Endodermal cell (in vitro differentiated cells): Measurements from ENCODE around the gene PAIP2B. TPM values are rescaled to one million over a fixed set of nuclear protein-coding genes. Genes with fewer than 3 reads are reported as not detected.
"Not testable (repeated sequence)": the region's sequence is repeated elsewhere in the genome, so short reads cannot be mapped to it uniquely, and the experiment has no call there.

Experiments
- DNase-seq: peaks from one replicate; pipeline ENCODE4 v3.0.0-alpha.2; 2017
- H3K27ac ChIP-seq: 2 replicates; pipeline ENCODE4 v1.5.1; 2013; ENCODE audit warnings: mild to moderate bottlenecking, low read depth, low read length, moderate library complexity
- H3K27me3 ChIP-seq: 2 replicates; pipeline ENCODE4 v1.6.1; 2013; ENCODE audit warnings: mild to moderate bottlenecking, low read length, moderate library complexity; ENCODE audit not compliant: insufficient read depth, control insufficient read depth, poor library complexity, severe bottlenecking
- H3K36me3 ChIP-seq: 2 replicates; pipeline ENCODE4 v1.7.0; 2013; ENCODE audit warnings: mild to moderate bottlenecking, low read length, moderate library complexity; ENCODE audit not compliant: control insufficient read depth, insufficient read depth
- H3K4me1 ChIP-seq: one replicate; pipeline ENCODE4 v1.7.0; 2013; ENCODE audit warnings: low read length; ENCODE audit not compliant: control insufficient read depth, insufficient read depth
- H3K4me3 ChIP-seq: 2 replicates; pipeline ENCODE4 v1.5.1; 2013; ENCODE audit warnings: mild to moderate bottlenecking, low read length, moderate library complexity
- H3K9ac ChIP-seq: 2 replicates; pipeline ENCODE4 v1.6.1; 2013; ENCODE audit warnings: mild to moderate bottlenecking, low read length, moderate library complexity; ENCODE audit not compliant: poor library complexity, severe bottlenecking; ENCODE audit errors: extremely low read depth
- H3K9me3 ChIP-seq: 2 replicates; pipeline ENCODE4 v1.6.1; 2013; ENCODE audit warnings: mild to moderate bottlenecking, low read length, moderate library complexity; ENCODE audit not compliant: control insufficient read depth
- H3K27ac Mint-ChIP-seq: 2 replicates; pipeline ENCODE4 v1.8.0; 2020; ENCODE audit warnings: mixed read lengths
- H3K27me3 Mint-ChIP-seq: 2 replicates; pipeline ENCODE4 v1.8.0; 2021; ENCODE audit warnings: mild to moderate bottlenecking, mixed read lengths; ENCODE audit not compliant: insufficient read depth
- H3K36me3 Mint-ChIP-seq: 2 replicates; pipeline ENCODE4 v1.8.0; 2020; ENCODE audit warnings: low read depth, mixed read lengths
- H3K4me1 Mint-ChIP-seq: 2 replicates; pipeline ENCODE4 v1.8.0; 2020; ENCODE audit warnings: mixed read lengths
- H3K4me3 Mint-ChIP-seq: 2 replicates; pipeline ENCODE4 v1.8.0; 2020; ENCODE audit warnings: mild to moderate bottlenecking, moderate library complexity, mixed read lengths
- H3K9me3 Mint-ChIP-seq: 2 replicates; pipeline ENCODE4 v1.8.0; 2020; ENCODE audit warnings: mild to moderate bottlenecking, mixed read lengths
- CTCF ChIP-seq: fragments of 200-600 bp; sonication (generic); conservative IDR thresholded peaks from 2 replicates; pipeline ENCODE4 v1.5.0; 2021; ENCODE audit warnings: antibody characterized with exemption, mild to moderate bottlenecking
- WGBS, 2 experiments: methylation state at CpG; one replicate each; pipeline versions ENCODE4 v1.1.5 to v1.1.7; 2013; ENCODE audit warnings: missing lambda C conversion rate in 2 of 2, mixed read lengths in 1 of 2; ENCODE audit not compliant: insufficient coverage in 1 of 2, insufficient read length in 1 of 2; 5-methylcytosine and 5-hydroxymethylcytosine counted together
- total RNA-seq, 2 donors: library from RNA; stranded (reverse); fragmentation: NEBNext Ultra II Directional in 1 of 2; extraction: Animal tissue kit (Norgen Biotek cat#: 25700) in 1 of 2; gene quantifications; 2 replicates in 1 of 2; 3 replicates in 1 of 2; pipeline ENCODE4 v1.2.1, GENCODE V29; 2021

Gene PAIP2B
- total RNA-seq, 2 donors from 2014 or later = 21.2 to 29.6 TPM

DNA sequence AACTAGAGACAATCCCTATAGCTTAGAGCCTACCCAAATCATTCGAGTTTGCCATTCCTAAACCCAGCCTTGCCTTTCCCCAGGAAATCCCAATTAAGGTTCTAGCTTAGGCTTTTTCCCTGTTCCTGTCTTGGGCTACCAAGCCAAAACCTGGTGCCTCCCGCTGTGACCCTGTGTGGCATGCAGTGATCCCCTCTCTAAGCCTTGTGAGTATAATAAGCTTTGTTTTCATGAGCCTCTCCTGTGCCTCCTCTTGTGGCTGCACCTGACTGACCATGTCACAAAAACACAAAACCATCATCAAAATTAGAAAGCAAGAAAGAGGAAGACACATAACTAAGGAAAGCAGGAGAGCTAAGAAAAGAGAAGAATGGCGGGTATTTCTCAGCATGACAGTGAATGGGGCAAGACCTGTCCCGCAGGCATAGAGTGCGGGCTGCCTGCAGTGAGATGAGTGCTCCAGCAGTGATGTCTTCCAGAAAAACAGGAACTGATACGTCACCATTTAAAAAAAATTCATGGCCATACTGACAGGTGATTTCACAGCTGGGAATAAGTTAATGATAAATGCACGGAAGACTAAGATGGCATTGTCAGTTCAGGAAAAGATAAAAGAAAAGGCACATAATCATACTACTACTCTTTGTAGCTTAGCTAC, 9.2 kb upstream of the PAIP2B start:
- Histone ChIP-seq H3K4me1 (no peaks in the 10 kb centered on the region), H3K9me3 (peaks cover 30% of the 10 kb centered on the region), H3K36me3 (no peaks in the 10 kb centered on the region), H3K27me3 (peaks cover 4% of the 10 kb centered on the region), H3K9ac (no peak overlapping the region), H3K27ac (no peak overlapping the region), H3K4me3 (no peak overlapping the region)
- Mint-ChIP-seq H3K9me3 (peaks cover 34% of the 10 kb centered on the region), H3K4me3 (no peak overlapping the region), H3K27ac (no peak overlapping the region), H3K27me3 (peaks cover 3% of the 10 kb centered on the region), H3K36me3 (peaks cover 2% of the 10 kb centered on the region), H3K4me1 (peaks cover 7% of the 10 kb centered on the region)
- peak; percentile 79 for DNase-seq
- WGBS, 2 experiments = 50 to 62% methylated on average over 7 of the region's 7 CpGs
- no peak for TF ChIP-seq CTCF

- not testable (repeated sequence) for H3K27me3 Mint-ChIP-seq, H3K36me3 ChIP-seq, H3K4me1 Mint-ChIP-seq, DNase-seq, H3K4me3 Mint-ChIP-seq, H3K27ac ChIP-seq, H3K27ac Mint-ChIP-seq, H3K4me1 ChIP-seq, H3K9ac ChIP-seq, H3K36me3 Mint-ChIP-seq, H3K4me3 ChIP-seq, H3K27me3 ChIP-seq
- H3K9me3 Mint-ChIP-seq = peaks cover 34% of the 10 kb centered on the region
- H3K9me3 ChIP-seq = peaks cover 30% of the 10 kb centered on the region
- 91 to 100% methylated on average over 4 to 7 of the region's 7 CpGs for WGBS, 2 experiments
Observed at GRCh38 chr2:71233072-71233471, 6.2 kb upstream of the PAIP2B start.

DNA sequence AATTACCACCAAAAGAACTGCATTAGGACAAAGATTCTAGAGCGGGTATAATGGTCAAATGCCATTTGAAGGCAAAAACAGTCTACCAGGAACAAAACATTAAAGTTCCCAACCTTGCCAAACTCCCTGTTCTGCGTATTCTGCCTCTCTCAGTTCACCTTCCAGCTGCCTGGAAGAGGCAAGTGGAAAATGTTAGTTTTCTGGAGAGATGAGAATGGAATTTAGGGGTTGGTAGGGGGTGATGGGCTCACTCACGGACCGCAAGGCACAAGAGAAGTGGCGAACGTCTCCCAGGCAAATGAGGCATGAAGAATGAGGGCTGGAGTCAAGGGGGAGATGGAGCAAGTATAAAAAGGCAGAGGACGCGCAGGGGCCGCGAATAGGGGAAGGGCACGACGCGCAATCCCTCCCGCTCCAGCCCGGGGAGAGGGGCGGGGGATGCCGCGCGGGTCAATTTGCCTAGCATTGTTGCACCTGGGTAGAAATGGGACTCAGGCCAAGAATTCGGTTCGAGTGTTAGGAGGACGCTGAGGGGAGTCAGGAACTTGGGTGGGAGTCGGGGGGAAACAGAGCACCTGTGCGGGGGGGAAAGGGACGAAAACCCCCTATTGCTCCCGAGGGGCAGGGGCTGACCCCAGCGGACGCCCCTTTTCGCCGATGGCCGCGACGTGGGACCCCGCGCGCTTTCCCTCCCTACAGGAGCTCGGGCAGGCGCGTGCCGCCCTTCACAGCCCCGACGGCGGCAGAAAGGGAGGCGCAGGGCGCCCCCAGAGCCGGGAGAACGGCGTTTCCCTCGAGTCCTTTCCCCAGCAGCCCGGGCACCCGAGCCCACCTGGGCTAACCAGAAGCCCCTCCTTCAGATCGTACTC, 573 bp downstream of the PAIP2B start:
- H3K4me3 ChIP-seq = peak overlapping the region; percentile 83
- H3K36me3 ChIP-seq = no peaks in the 10 kb centered on the region
- peak overlapping the region; percentile 54 for H3K9ac ChIP-seq
- DNase-seq = peak; percentile 74
- Mint-ChIP-seq H3K27ac (peak overlapping the region; percentile 96), H3K9me3 (peaks cover 3% of the 10 kb centered on the region), H3K4me1 (peaks cover 4% of the 10 kb centered on the region), H3K36me3 (peaks cover 6% of the 10 kb centered on the region), H3K4me3 (peak overlapping the region; percentile 78), H3K27me3 (peaks cover 4% of the 10 kb centered on the region)
- H3K4me1 ChIP-seq = no peaks in the 10 kb centered on the region
- TF ChIP-seq CTCF = peak; percentile 24
- peak overlapping the region; percentile 42 for H3K27ac ChIP-seq
- peaks cover 5% of the 10 kb centered on the region for H3K27me3 ChIP-seq
- WGBS, 2 experiments = 1 to 5% methylated on average over 25 to 52 of the region's 52 CpGs
- H3K9me3 ChIP-seq = no peaks in the 10 kb centered on the region
